HCT116 (cell line): Measurements from ENCODE around the gene OSBPL10. TPM values are rescaled to one million over a fixed set of nuclear protein-coding genes. Genes with fewer than 3 reads are reported as not detected.
"Not testable (repeated sequence)": the region's sequence is repeated elsewhere in the genome, so short reads cannot be mapped to it uniquely, and the experiment has no call there.

Experiments used
- ATAC-seq: fragments of 200-7000 bp; cut with Tn5 transposase; 2 replicates; pipeline ENCODE4 v1.9.1; 2020; ENCODE audit warnings: mild to moderate bottlenecking, moderate library complexity
- BruUV-seq: library from RNA; stranded (reverse); fragments of 400-500 nt; replicated peaks from 2 replicates; lab custom pipeline; 2021; lab: Mats Ljungman, UMichigan
- CTCF ChIA-PET: fragments of 300-600 bp; sonication (Branson Sonifier 250); formaldehyde crosslinking; loops from one replicate; lab custom pipeline; 2021; ENCODE audit warnings: antibody characterized with exemption; lab: Charles Lee
- POLR2A ChIA-PET: fragments of 300-600, 350-600 bp; sonication (Branson Sonifier 250); formaldehyde crosslinking; loops from one replicate; lab custom pipeline; 2021; ENCODE audit warnings: antibody characterized with exemption; lab: Charles Lee
- RAD21 ChIA-PET, 2 experiments: fragments of 300-600 bp; sonication (Branson Sonifier 250); formaldehyde crosslinking; loops; one replicate each; lab custom pipeline; 2023; ENCODE audit warnings: low total read pairs in 2 of 2; ENCODE audit not compliant: uncharacterized antibody in 2 of 2, unreplicated experiment in 2 of 2, low non-redundant PET in 1 of 2; lab: Charles Lee
- DNase-seq: peaks from one replicate; pipeline ENCODE4 v3.0.0-alpha.2; 2010; ENCODE audit warnings: low read depth, low spot score
- H2AFZ ChIP-seq: fragments of 200-600 bp; shearing (Covaris generic), sonication (generic); 2 replicates; pipeline ENCODE4 v1.6.1; 2017; ENCODE audit warnings: low read depth, mixed run types, mixed read lengths, antibody characterized with exemption, low read length; ENCODE audit not compliant: poor library complexity, severe bottlenecking
- H3K27ac ChIP-seq: 2 replicates; pipeline ENCODE4 v1.5.1; 2012; ENCODE audit warnings: low read depth, low read length
- H3K27me3 ChIP-seq: fragments of 200-600 bp; sonication (generic); 2 replicates; pipeline ENCODE4 v1.6.1; 2016; ENCODE audit warnings: mixed run types, low read length, mixed read lengths; ENCODE audit not compliant: insufficient read depth
- H3K36me3 ChIP-seq, 2 experiments: fragments of 200-500 bp in 1 of 2; fragments of 200-600 bp in 1 of 2; sonication (Bioruptor generic) in 1 of 2; sonication (generic) in 1 of 2; 2 replicates each; pipeline versions ENCODE4 v1.5.1 to v1.6.1; 2014 to 2016; ENCODE audit warnings: low read length in 2 of 2, inconsistent platforms in 1 of 2, mixed read lengths in 1 of 2, mixed run types in 1 of 2; ENCODE audit not compliant: insufficient read depth in 2 of 2, control insufficient read depth in 1 of 2
- H3K4me1 ChIP-seq, 2 experiments: fragments of 200-600 bp in 1 of 2; sonication (generic) in 1 of 2; 2 replicates each; pipeline versions ENCODE4 v1.5.1 to v1.6.1; 2012 to 2017; ENCODE audit warnings: low read length in 2 of 2, inconsistent platforms in 1 of 2, mild to moderate bottlenecking in 1 of 2, mixed read lengths in 1 of 2, mixed run types in 1 of 2, moderate library complexity in 1 of 2; ENCODE audit not compliant: insufficient read depth in 2 of 2, control insufficient read depth in 1 of 2
- H3K4me2 ChIP-seq: fragments of 200-600 bp; sonication (generic); 2 replicates; pipeline ENCODE4 v1.6.1; 2017; ENCODE audit warnings: mixed run types, low read length, mixed read lengths
- H3K4me3 ChIP-seq, 2 experiments: fragments of 200-600 bp in 1 of 2; sonication (generic) in 1 of 2; replicated peaks in 1 of 2; 2 replicates each; pipeline ENCODE4 v1.5.1; 2011 to 2016; ENCODE audit warnings: low read length in 2 of 2, control low read depth in 1 of 2, low read depth in 1 of 2, mild to moderate bottlenecking in 1 of 2, mixed read lengths in 1 of 2, mixed run types in 1 of 2
- H3K79me2 ChIP-seq: fragments of 200-600 bp; sonication (generic); 2 replicates; pipeline ENCODE4 v1.6.1; 2017; ENCODE audit warnings: mild to moderate bottlenecking, mixed run types, low read length, moderate library complexity, mixed read lengths; ENCODE audit not compliant: insufficient read depth
- H3K9ac ChIP-seq: fragments of 200-600 bp; sonication (generic); 2 replicates; pipeline ENCODE4 v1.6.1; 2016; ENCODE audit warnings: low read length, mixed read lengths
- H3K9me2 ChIP-seq: fragments of 200-600 bp; sonication (generic), shearing (Covaris generic); 2 replicates; pipeline ENCODE4 v1.6.1; 2017; ENCODE audit warnings: mixed run types, mild to moderate bottlenecking, moderate library complexity; ENCODE audit not compliant: insufficient read depth
- H3K9me3 ChIP-seq, 2 experiments: fragments of 200-500 bp in 1 of 2; fragments of 200-600 bp in 1 of 2; sonication (Bioruptor generic) in 1 of 2; sonication (generic) in 1 of 2; 2 replicates each; pipeline ENCODE4 v1.6.1; 2014 to 2017; ENCODE audit warnings: low read length in 2 of 2, mixed read lengths in 2 of 2, inconsistent platforms in 1 of 2, low read depth in 1 of 2, mild to moderate bottlenecking in 1 of 2, mixed run types in 1 of 2, moderate library complexity in 1 of 2; ENCODE audit not compliant: control insufficient read depth in 1 of 2, insufficient read depth in 1 of 2
- H4K20me1 ChIP-seq: fragments of 200-600 bp; sonication (generic), shearing (Covaris generic); 2 replicates; pipeline ENCODE4 v1.6.1; 2017; ENCODE audit warnings: mixed run types, mild to moderate bottlenecking, moderate library complexity; ENCODE audit not compliant: insufficient read depth
- CEBPB ChIP-seq: IDR thresholded peaks from 2 replicates; pipeline ENCODE4 v1.6.1; 2012; ENCODE audit warnings: low read depth
- CTCF ChIP-seq, 3 experiments: fragments of 200-600 bp in 1 of 3; sonication (generic) in 1 of 3; IDR thresholded peaks in 2 of 3; conservative IDR thresholded peaks in 1 of 3; 2 replicates each; pipeline ENCODE4 v1.5.1; 2012 to 2017; ENCODE audit warnings: low read depth in 2 of 3, low read length in 2 of 3, antibody characterized with exemption in 1 of 3, borderline replicate concordance in 1 of 3, control low read depth in 1 of 3, mild to moderate bottlenecking in 1 of 3, mixed read lengths in 1 of 3, mixed run types in 1 of 3, moderate library complexity in 1 of 3; ENCODE audit not compliant: insufficient read depth in 1 of 3
- EGR1 ChIP-seq: IDR thresholded peaks from 2 replicates; pipeline ENCODE4 v1.6.1; 2012; ENCODE audit warnings: low read depth
- ELF1 ChIP-seq: IDR thresholded peaks from 2 replicates; pipeline ENCODE4 v1.6.1; 2012; ENCODE audit warnings: low read depth, borderline replicate concordance
- EZH2 ChIP-seq: fragments of 200-600 bp; sonication (generic); IDR thresholded peaks from 2 replicates; pipeline ENCODE4 v1.6.1; 2017; ENCODE audit warnings: antibody characterized with exemption, mixed run types
- JUND ChIP-seq: IDR thresholded peaks from 2 replicates; pipeline ENCODE4 v1.6.1; 2012
- POLR2A ChIP-seq: IDR thresholded peaks from 2 replicates; pipeline ENCODE4 v1.7.0; 2011; ENCODE audit warnings: borderline replicate concordance; ENCODE audit not compliant: insufficient read depth, insufficient read length; ENCODE audit errors: extremely low read depth
- REST ChIP-seq: IDR thresholded peaks from 2 replicates; pipeline ENCODE4 v1.6.1; 2012; ENCODE audit warnings: low read depth
- SIN3A ChIP-seq: IDR thresholded peaks from 2 replicates; pipeline ENCODE4 v1.6.1; 2012; ENCODE audit warnings: low read depth
- YY1 ChIP-seq: IDR thresholded peaks from 2 replicates; pipeline ENCODE4 v1.6.1; 2011; ENCODE audit warnings: low read length, low read depth, moderate library complexity, mild to moderate bottlenecking; ENCODE audit not compliant: insufficient replicate concordance; ENCODE audit errors: extremely low read depth
- ZFX ChIP-seq: fragments of 450-650 bp; IDR thresholded peaks from 2 replicates; pipeline ENCODE4 v1.6.1; 2017
- intact Hi-C: fragments of 100-400 bp; cut with micrococcal nuclease; formaldehyde crosslinking; loops from 2 replicates; pipeline ENCODE4 v1.10.0; 2022
- total RNA-seq: library from RNA; stranded (reverse); gene quantifications from one replicate; pipeline ENCODE4 v1.2.1, GENCODE V29; 2021; ENCODE audit not compliant: unreplicated experiment

The OSBPL10 gene
- total RNA-seq, 1 experiment from 2014 or later, result 25.8 TPM

GRCh38 chr3:31785734-31786133 is 195.3 kb downstream of the OSBPL10 start (continued):
- TF ChIP-seq REST (no peak), CTCF (IDR thresholded peaks at IDR 0.05 in 2 of 3, conservative IDR thresholded peaks at IDR 0.05 in 1 of 3; ENCODE audit: borderline replicate concordance in 1 of 3, insufficient read depth in 1 of 3, low read depth in 2 of 3, low read length in 2 of 3) (no peak), CEBPB (no peak), ZFX (no peak), SIN3A (no peak)

GRCh38 chr3:31785286-31785685 is 195.8 kb downstream of the OSBPL10 start:
- Histone ChIP-seq H3K4me2 (no peak overlapping the region), H3K9me3 (no peaks in the 10 kb centered on the region), H2AFZ (no peak overlapping the region), H3K27me3 (no peaks in the 10 kb centered on the region), H3K36me3 (no peaks in the 10 kb centered on the region), H3K4me3 (no peak overlapping the region), H3K9me2 (no peaks in the 10 kb centered on the region), H3K9ac (no peak overlapping the region), H3K79me2 (no peaks in the 10 kb centered on the region), H4K20me1 (no peaks in the 10 kb centered on the region), H3K27ac (no peak overlapping the region), H3K4me1 (no peaks in the 10 kb centered on the region)
- RAD21 ChIA-PET, result no interaction called here
- CTCF ChIA-PET, result no interaction called here
- POLR2A ChIA-PET, result no interaction called here
- TF ChIP-seq EZH2 (no peak), JUND (no peak), EGR1 (no peak), POLR2A (no peak), SIN3A (no peak), ELF1 (no peak), YY1 (no peak)
- BruUV-seq, result no TSS peak
- no peak for DNase-seq
- no peak for ATAC-seq
- intact Hi-C loops, result loop anchor here (5.0 kb wide), 1 partner anchor 438 kb away; no protein-coding TSS in a partner anchor

GRCh38 chr3:31783851-31784250 is 197.2 kb downstream of the OSBPL10 start:
- not testable (repeated sequence) for BruUV-seq, DNase-seq
- CTCF ChIA-PET, result interaction anchor here (0.9 kb wide), 1 partner anchor 9 kb away, joined by 3 read pairs; no protein-coding TSS in a partner anchor

More at GRCh38 chr3:31783851-31784250, 197.2 kb downstream of the OSBPL10 start:
- ATAC-seq, intact Hi-C loops, H3K27me3 ChIP-seq, H4K20me1 ChIP-seq, H2AFZ ChIP-seq, H3K9ac ChIP-seq, H3K9me2 ChIP-seq, POLR2A ChIA-PET, RAD21 ChIA-PET, H3K4me2 ChIP-seq, H3K79me2 ChIP-seq, H3K4me1 ChIP-seq, H3K36me3 ChIP-seq, H3K27ac ChIP-seq, H3K9me3 ChIP-seq, H3K4me3 ChIP-seq: not testable (repeated sequence)
